GM06990 (cell line): Measurements from ENCODE around the gene MCTP1.

Experiments
- DNase-seq: peaks from one replicate; pipeline ENCODE4 v3.0.0-alpha.2; 2011; ENCODE audit not compliant: insufficient read length; ENCODE audit errors: extremely low read depth
- H3K27me3 ChIP-seq: replicated peaks from 2 replicates; pipeline ENCODE4 v1.6.0; 2011; ENCODE audit warnings: low read length; ENCODE audit not compliant: control insufficient read depth, insufficient read depth
- H3K36me3 ChIP-seq: 2 replicates; pipeline ENCODE4 v1.5.1; 2011; ENCODE audit warnings: low read length; ENCODE audit not compliant: control insufficient read depth, insufficient read depth
- H3K4me3 ChIP-seq: replicated peaks from 2 replicates; pipeline ENCODE4 v1.5.1; 2011; ENCODE audit warnings: low read depth, mild to moderate bottlenecking, control low read depth, low read length
- CTCF ChIP-seq: IDR thresholded peaks from 2 replicates; pipeline ENCODE4 v1.5.1; 2011; ENCODE audit warnings: low read length, control low read depth, mild to moderate bottlenecking, inconsistent platforms; ENCODE audit not compliant: insufficient read depth, poor library complexity, severe bottlenecking

Gene MCTP1

GRCh38 chr5:94690778-94691177 lies 594.1 kb downstream of the MCTP1 start:
- DNase-seq = no peak
- TF ChIP-seq CTCF = no peak

GRCh38 chr5:94689908-94690307 lies 595.0 kb downstream of the MCTP1 start:
- no peaks in the 10 kb centered on the region for H3K27me3 ChIP-seq
- TF ChIP-seq CTCF = no peak
- DNase-seq = no peak
- H3K4me3 ChIP-seq = no peak overlapping the region
- peaks cover 4% of the 10 kb centered on the region; the same call in 1 of the 2 replicates for H3K36me3 ChIP-seq

More at GRCh38 chr5:94690778-94691177, 594.1 kb downstream of the MCTP1 start:
- Histone ChIP-seq H3K4me3 (no peak overlapping the region), H3K27me3 (no peaks in the 10 kb centered on the region), H3K36me3 (peaks cover 4% of the 10 kb centered on the region; the same call in 1 of the 2 replicates)

- Histone ChIP-seq H3K27me3 (no peaks in the 10 kb centered on the region), H3K4me3 (no peak overlapping the region), H3K36me3 (peaks cover 3% of the 10 kb centered on the region; the same call in 1 of the 2 replicates)
- DNase-seq = no peak
- no peak for TF ChIP-seq CTCF
These were observed 601.9 kb downstream of the MCTP1 start for GRCh38 chr5:94682814-94683520.

GRCh38 chr5:94675965-94676618 lies 608.8 kb downstream of the MCTP1 start:
- Histone ChIP-seq H3K4me3 (no peak overlapping the region), H3K27me3 (no peaks in the 10 kb centered on the region), H3K36me3 (peaks cover 1% of the 10 kb centered on the region; the same call in 1 of the 2 replicates)
- no peak for TF ChIP-seq CTCF
- DNase-seq = no peak

- TF ChIP-seq CTCF = no peak
- Histone ChIP-seq H3K27me3 (no peaks in the 10 kb centered on the region), H3K4me3 (no peak overlapping the region), H3K36me3 (peaks cover 1% of the 10 kb centered on the region; the same call in 1 of the 2 replicates)
- DNase-seq = no peak
These were observed 610.2 kb downstream of the MCTP1 start for GRCh38 chr5:94674490-94675382.
